K562 (cell line): ENCODE measurements around the gene PTTG1IP. TPM values are rescaled to one million over a fixed set of nuclear protein-coding genes. Genes with fewer than 3 reads are reported as not detected.

Experiments used
- ATAC-seq: fragments of 200-7000 bp; cut with Tn5 transposase; 3 replicates; pipeline ENCODE4 v1.9.1; 2020; ENCODE audit warnings: moderate library complexity
- BruUV-seq: library from RNA; stranded (reverse); fragments of 400-500 nt; replicated peaks from 2 replicates; lab custom pipeline; 2021; lab: Mats Ljungman, UMichigan
- CTCF ChIA-PET: fragments of 300-600 bp; formaldehyde crosslinking; extraction: SDS; loops from one replicate; lab custom pipeline; 2021; ENCODE audit warnings: low intra/inter-chr PET ratio; lab: Yijun Ruan, JAX
- POLR2A ChIA-PET: fragments of 300-600, 350-650 bp; sonication (Branson Sonifier 250); formaldehyde crosslinking; extraction: SDS; loops from one replicate; lab custom pipeline; 2021; ENCODE audit warnings: antibody characterized with exemption, inconsistent platforms; lab: Yijun Ruan, JAX
- DNase-seq, 4 experiments: peaks; one replicate each; pipeline versions ENCODE4 v3.0.0 to v3.0.0-alpha.2; 2011 to 2018; ENCODE audit warnings: low spot score in 3 of 4, mixed read lengths in 3 of 4; ENCODE audit errors: extremely low read depth in 1 of 4
- FAIRE-seq: peaks from 2 replicates; lab custom pipeline; 2011; peaks lifted over from hg19 to GRCh38; lab: Jason Lieb, UNC
- H2AFZ ChIP-seq: 2 replicates; pipeline ENCODE4 v1.6.0; 2011; ENCODE audit warnings: low read depth, low read length, control low read depth, inconsistent platforms
- H3K27ac ChIP-seq: fragments of 200-600 bp; 3 replicates; pipeline ENCODE4 v1.8.0; 2011; ENCODE audit warnings: low read depth, mild to moderate bottlenecking, control low read depth, inconsistent platforms, low read length, moderate library complexity, mixed read lengths; ENCODE audit errors: extremely low read depth
- H3K27me3 ChIP-seq, 2 experiments: fragments of 300-600 bp in 1 of 2; 2 replicates in 1 of 2; 3 replicates in 1 of 2; pipeline versions ENCODE4 v1.6.0 to v1.8.0; 2011; ENCODE audit warnings: inconsistent platforms in 2 of 2, low read length in 2 of 2, mild to moderate bottlenecking in 1 of 2, mixed read lengths in 1 of 2, moderate library complexity in 1 of 2; ENCODE audit not compliant: control insufficient read depth in 2 of 2, insufficient read depth in 2 of 2
- H3K36me3 ChIP-seq: fragments of 300-600 bp; 3 replicates; pipeline ENCODE4 v1.8.0; 2011; ENCODE audit warnings: mild to moderate bottlenecking, low read length, inconsistent platforms; ENCODE audit not compliant: control insufficient read depth, insufficient read depth
- H3K4me1 ChIP-seq, 2 experiments: fragments of 200-600 bp in 1 of 2; replicated peaks in 1 of 2; 2 replicates in 1 of 2; 3 replicates in 1 of 2; pipeline versions ENCODE4 v1.5.1 to v1.8.0; 2011; ENCODE audit warnings: inconsistent platforms in 2 of 2, low read length in 2 of 2, mild to moderate bottlenecking in 1 of 2, mixed read lengths in 1 of 2, moderate library complexity in 1 of 2; ENCODE audit not compliant: control insufficient read depth in 2 of 2, insufficient read depth in 2 of 2
- H3K4me2 ChIP-seq: 2 replicates; pipeline ENCODE4 v1.6.1; 2011; ENCODE audit warnings: low read length, control low read depth, inconsistent platforms, mixed read lengths; ENCODE audit not compliant: insufficient read depth
- H3K4me3 ChIP-seq: fragments of 200-600 bp; sonication (generic), shearing (Covaris generic); 2 replicates; pipeline ENCODE4 v1.5.1; 2016; ENCODE audit warnings: control low read depth, inconsistent platforms
- H3K79me2 ChIP-seq: fragments of 200-600 bp; 3 replicates; pipeline ENCODE4 v1.8.0; 2011; ENCODE audit warnings: low read length, inconsistent platforms; ENCODE audit not compliant: control insufficient read depth, insufficient read depth
- H3K9ac ChIP-seq, 2 experiments: 2 replicates each; pipeline versions ENCODE4 v1.6.0 to v1.6.1; 2011; ENCODE audit warnings: low read depth in 2 of 2, low read length in 2 of 2, control low read depth in 1 of 2, inconsistent platforms in 1 of 2, mild to moderate bottlenecking in 1 of 2, mixed read lengths in 1 of 2; ENCODE audit not compliant: insufficient read depth in 1 of 2
- H3K9me1 ChIP-seq: one replicate; pipeline ENCODE4 v1.6.0; 2011; ENCODE audit warnings: inconsistent platforms, mild to moderate bottlenecking, low read length, moderate library complexity; ENCODE audit not compliant: control insufficient read depth, insufficient read depth
- H3K9me3 ChIP-seq: replicated peaks from 2 replicates; pipeline ENCODE4 v1.5.1; 2011; ENCODE audit warnings: low read depth, low read length, inconsistent platforms; ENCODE audit not compliant: control insufficient read depth, insufficient read depth
- H4K20me1 ChIP-seq: replicated peaks from 2 replicates; pipeline ENCODE4 v1.6.1; 2011; ENCODE audit warnings: low read length, inconsistent platforms, mixed read lengths; ENCODE audit not compliant: control insufficient read depth, insufficient read depth
- ATF7 ChIP-seq: fragments of 450-650 bp; IDR thresholded peaks from 2 replicates; pipeline ENCODE4 v1.7.1; 2014; ENCODE audit warnings: mild to moderate bottlenecking, moderate library complexity
- CEBPB ChIP-seq: fragments of 450-650 bp; IDR thresholded peaks from 2 replicates; pipeline ENCODE4 v1.6.1; 2016; ENCODE audit warnings: missing genetic modification characterization, missing compliant biosample characterization
- CREB3 ChIP-seq: fragments of 450-650 bp; conservative IDR thresholded peaks from 2 replicates; pipeline ENCODE4 v1.6.1; 2016; ENCODE audit warnings: missing genetic modification characterization, low read depth, mild to moderate bottlenecking, missing compliant biosample characterization, moderate library complexity
- EP400 ChIP-seq: fragments of 450-650 bp; IDR thresholded peaks from 2 replicates; pipeline ENCODE4 v1.6.1; 2017; ENCODE audit warnings: antibody characterized with exemption, mild to moderate bottlenecking, moderate library complexity
- MTA2 ChIP-seq: fragments of 450-650 bp; IDR thresholded peaks from 2 replicates; pipeline ENCODE4 v1.6.1; 2016; ENCODE audit warnings: low read depth
- NCOA4 ChIP-seq: fragments of 450-650 bp; IDR thresholded peaks from 2 replicates; pipeline ENCODE4 v1.6.1; 2018; ENCODE audit warnings: mild to moderate bottlenecking; ENCODE audit not compliant: partially characterized antibody
- RBBP5 ChIP-seq: fragments of 200-600 bp; sonication (generic); IDR thresholded peaks from 2 replicates; pipeline ENCODE4 v1.6.1; 2012; ENCODE audit warnings: borderline replicate concordance, mild to moderate bottlenecking, low read length, control low read depth, inconsistent platforms; ENCODE audit not compliant: insufficient read depth, poor library complexity, severe bottlenecking
- SIN3A ChIP-seq, 2 experiments: fragments of 150-350 bp in 1 of 2; IDR thresholded peaks; 2 replicates each; pipeline ENCODE4 v1.6.1; 2011 to 2016; ENCODE audit warnings: borderline replicate concordance in 2 of 2, low read depth in 2 of 2, low read length in 2 of 2, mild to moderate bottlenecking in 2 of 2, moderate library complexity in 2 of 2; ENCODE audit not compliant: control insufficient read depth in 1 of 2
- TARDBP ChIP-seq: fragments of 450-650 bp; IDR thresholded peaks from 2 replicates; pipeline ENCODE4 v1.6.1; 2016
- TFAM ChIP-seq: fragments of 250-450 bp; sonication (Bioruptor Pico); conservative IDR thresholded peaks from 2 replicates; pipeline ENCODE4 v1.5.0; 2021; ENCODE audit warnings: mild to moderate bottlenecking, moderate library complexity
- ZNF445 ChIP-seq: fragments of 250-450 bp; sonication (Bioruptor Pico); IDR thresholded peaks from 2 replicates; pipeline ENCODE4 v1.4.0; 2020; ENCODE audit warnings: low read depth, mild to moderate bottlenecking, moderate library complexity
- WGBS: fragments of 100-300 bp; shearing (Covaris generic); methylation state at CpG from one replicate; pipeline ENCODE4 v1.1.6; 2016; ENCODE audit warnings: low coverage, mixed read lengths; ENCODE audit not compliant: insufficient coverage; ENCODE audit errors: missing lambda C conversion rate; 5-methylcytosine and 5-hydroxymethylcytosine counted together
- in situ Hi-C: fragments of 300-500 bp; cut with MboI; formaldehyde crosslinking; loops from 4 replicates; pipeline ENCODE4 v1.15.0; 2018; ENCODE audit warnings: inconsistent platforms, mixed read lengths
- intact Hi-C: fragments of 100-400 bp; cut with micrococcal nuclease; formaldehyde crosslinking; loops from 2 replicates; pipeline ENCODE4 v1.14.2; 2022
- polyA plus RNA-seq, 8 experiments: library from polyadenylated mRNA; depleted of rRNA in 4 of 8; stranded (reverse) in 5 of 8; unstranded in 3 of 8; fragments of >200 nt; fragmentation: Nextera tagmentation in 2 of 8; fragmentation: Illumina TruSeq in 1 of 8; extraction: Ambion mirVana in 2 of 8; extraction: Trizol in 1 of 8; gene quantifications; 2 replicates each; pipeline versions ENCODE4 v1.2.1 to v1.2.3, GENCODE V29; 2011 to 2014; ENCODE audit warnings: inconsistent platforms in 1 of 8, missing spikeins in 1 of 8
- total RNA-seq, 7 experiments: library from RNA; depleted of rRNA in 6 of 7; stranded (reverse); fragments of >200 nt in 6 of 7; fragmentation: Illumina TruSeq in 2 of 7; extraction: Trizol in 2 of 7; gene quantifications; 2 replicates each; pipeline versions ENCODE4 v1.2.1 to v1.2.3, GENCODE V29; 2011 to 2021; ENCODE audit warnings: low replicate concordance in 1 of 7
- TF ChIP-seq, protein P1 (sequence below): fragments of 250-450 bp; sonication (Bioruptor Pico); IDR thresholded peaks from 2 replicates; pipeline ENCODE4 v1.4.0; 2020; ENCODE audit warnings: mild to moderate bottlenecking
- TF ChIP-seq, protein P2 (sequence below): fragments of 450-650 bp; IDR thresholded peaks from 2 replicates; pipeline ENCODE4 v1.6.1; 2018; ENCODE audit warnings: mild to moderate bottlenecking, low read depth; ENCODE audit not compliant: partially characterized antibody

PTTG1IP gene
- total and polyA plus RNA-seq, 9 of the 15 experiments (the other 6 are each of a cell fraction or from before 2014, with no cell fraction given): 5.0 to 99.3 (median 82.4) TPM

DNA sequence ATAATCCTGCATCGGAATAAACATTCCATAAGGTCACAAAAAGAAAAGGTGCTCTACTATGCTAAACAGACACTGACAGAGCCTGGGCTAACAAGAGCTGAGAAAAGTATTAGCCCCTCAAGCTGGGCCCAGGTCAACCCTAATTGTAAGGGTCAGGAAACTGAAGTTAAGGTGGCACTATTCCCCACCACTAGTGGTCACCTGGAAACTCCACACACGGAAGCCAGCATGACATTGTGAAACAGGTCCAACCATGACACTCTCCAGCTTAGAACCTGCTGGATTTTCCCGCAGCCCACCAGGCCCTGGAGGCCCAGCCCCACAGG is 1.2 kb downstream of the PTTG1IP start (continued):
- TF ChIP-seq ZNF445 (CRISPR knock-in tag): no peak
- no peak for TF ChIP-seq CREB3 (tag)
- TF ChIP-seq TFAM (CRISPR knock-in tag): no peak
- TF ChIP-seq CEBPB (tag): peak; percentile 71

GRCh38 chr21:44871576-44872269 is 1.8 kb downstream of the PTTG1IP start:
- Histone ChIP-seq H4K20me1 (peaks cover 48% of the 10 kb centered on the region), H3K27ac (peak overlapping the region; percentile 64; the same call in 2 of the 3 replicates), H3K9me1 (peaks cover 23% of the 10 kb centered on the region), H3K79me2 (peaks cover 68% of the 10 kb centered on the region), H3K36me3 (peaks cover 10% of the 10 kb centered on the region; the same call in 2 of the 3 replicates), H3K9me3 (no peaks in the 10 kb centered on the region), H3K4me3 (peak overlapping the region; percentile 67), H3K9ac (peak overlapping the region; percentile 12 to 66; a peak in 3 of 4 replicates), H3K27me3 (no peaks in the 10 kb centered on the region), H3K4me1 (peaks cover 49 to 62% of the 10 kb centered on the region in 2 experiments), H3K4me2 (peak overlapping the region; percentile 85), H2AFZ (no peak overlapping the region)
- intact Hi-C loops: no loop called here
- FAIRE-seq: no peak
- POLR2A ChIA-PET: interaction anchor here (0.6 to 1.6 kb wide), 6 partner anchors 16 to 411 kb away, joined by 3 to 7 read pairs (median 3); no protein-coding TSS in a partner anchor
- BruUV-seq: no TSS peak
- CTCF ChIA-PET: no interaction called here
- 16% methylated on average over 14 of the region's 14 CpGs for WGBS
- DNase-seq: peak in 1 of 4 experiments; percentile 50
- in situ Hi-C loops: no loop called here
- ATAC-seq: no peak
- TF ChIP-seq SIN3A (IDR thresholded peaks at IDR 0.05; ENCODE audit: borderline replicate concordance in 2 of 2, control insufficient read depth in 1 of 2, low read depth in 2 of 2, low read length in 2 of 2) (peak in 1 of 2 experiments; percentile 68; a peak in 1 of 4 replicates), RBBP5 (peak; percentile 21), TARDBP (no peak), NCOA4 (no peak), ATF7 (no peak), EP400 (no peak), MTA2 (no peak)
- TF ChIP-seq, protein P1, sequence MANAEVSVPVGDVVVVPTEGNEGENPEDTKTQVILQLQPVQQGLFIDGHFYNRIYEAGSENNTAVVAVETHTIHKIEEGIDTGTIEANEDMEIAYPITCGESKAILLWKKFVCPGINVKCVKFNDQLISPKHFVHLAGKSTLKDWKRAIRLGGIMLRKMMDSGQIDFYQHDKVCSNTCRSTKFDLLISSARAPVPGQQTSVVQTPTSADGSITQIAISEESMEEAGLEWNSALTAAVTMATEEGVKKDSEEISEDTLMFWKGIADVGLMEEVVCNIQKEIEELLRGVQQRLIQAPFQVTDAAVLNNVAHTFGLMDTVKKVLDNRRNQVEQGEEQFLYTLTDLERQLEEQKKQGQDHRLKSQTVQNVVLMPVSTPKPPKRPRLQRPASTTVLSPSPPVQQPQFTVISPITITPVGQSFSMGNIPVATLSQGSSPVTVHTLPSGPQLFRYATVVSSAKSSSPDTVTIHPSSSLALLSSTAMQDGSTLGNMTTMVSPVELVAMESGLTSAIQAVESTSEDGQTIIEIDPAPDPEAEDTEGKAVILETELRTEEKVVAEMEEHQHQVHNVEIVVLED (CRISPR knock-in tag): no peak
- TF ChIP-seq, protein P2, sequence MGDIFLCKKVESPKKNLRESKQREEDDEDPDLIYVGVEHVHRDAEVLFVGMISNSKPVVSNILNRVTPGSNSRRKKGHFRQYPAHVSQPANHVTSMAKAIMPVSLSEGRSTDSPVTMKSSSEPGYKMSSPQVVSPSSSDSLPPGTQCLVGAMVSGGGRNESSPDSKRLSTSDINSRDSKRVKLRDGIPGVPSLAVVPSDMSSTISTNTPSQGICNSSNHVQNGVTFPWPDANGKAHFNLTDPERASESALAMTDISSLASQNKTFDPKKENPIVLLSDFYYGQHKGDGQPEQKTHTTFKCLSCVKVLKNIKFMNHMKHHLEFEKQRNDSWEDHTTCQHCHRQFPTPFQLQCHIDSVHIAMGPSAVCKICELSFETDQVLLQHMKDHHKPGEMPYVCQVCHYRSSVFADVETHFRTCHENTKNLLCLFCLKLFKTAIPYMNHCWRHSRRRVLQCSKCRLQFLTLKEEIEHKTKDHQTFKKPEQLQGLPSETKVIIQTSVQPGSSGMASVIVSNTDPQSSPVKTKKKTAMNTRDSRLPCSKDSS: no peak
